GM12865 (cell line): ENCODE results near the gene TBL1Y.

Source experiments
- DNase-seq: peaks from one replicate; pipeline ENCODE4 v3.0.0; 2010; ENCODE audit warnings: low read depth
- H3K4me3 ChIP-seq: 2 replicates; pipeline ENCODE4 v1.5.1; 2011; ENCODE audit warnings: mild to moderate bottlenecking, low read depth, low read length, control low read depth
- TF ChIP-seq, protein P1 (sequence below): IDR thresholded peaks from 2 replicates; pipeline ENCODE4 v1.5.1; 2011; ENCODE audit warnings: low read length, control low read depth, low read depth, inconsistent platforms; ENCODE audit not compliant: insufficient read depth; ENCODE audit errors: missing control alignments

Gene TBL1Y

DNA sequence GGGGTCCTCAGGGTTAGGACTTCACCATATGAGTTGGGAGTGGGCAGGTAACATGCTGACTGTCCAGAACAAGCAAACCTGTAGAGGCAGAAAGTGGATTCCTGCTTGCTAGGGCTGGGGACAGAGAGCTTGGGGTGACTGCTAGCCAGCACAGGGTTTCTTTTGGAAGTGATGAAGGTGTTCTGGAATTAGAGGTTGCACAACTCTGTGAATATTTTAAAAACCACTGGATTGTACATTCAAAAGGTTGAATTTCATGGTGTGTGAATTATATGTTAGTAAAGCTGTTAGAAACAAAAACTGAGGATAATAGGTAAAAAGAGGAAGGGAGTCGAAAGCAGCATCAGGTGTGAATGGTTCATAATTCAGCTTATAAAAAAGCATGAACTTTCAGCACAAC, 57.7 kb downstream of the TBL1Y start:
- TF ChIP-seq, protein P1, sequence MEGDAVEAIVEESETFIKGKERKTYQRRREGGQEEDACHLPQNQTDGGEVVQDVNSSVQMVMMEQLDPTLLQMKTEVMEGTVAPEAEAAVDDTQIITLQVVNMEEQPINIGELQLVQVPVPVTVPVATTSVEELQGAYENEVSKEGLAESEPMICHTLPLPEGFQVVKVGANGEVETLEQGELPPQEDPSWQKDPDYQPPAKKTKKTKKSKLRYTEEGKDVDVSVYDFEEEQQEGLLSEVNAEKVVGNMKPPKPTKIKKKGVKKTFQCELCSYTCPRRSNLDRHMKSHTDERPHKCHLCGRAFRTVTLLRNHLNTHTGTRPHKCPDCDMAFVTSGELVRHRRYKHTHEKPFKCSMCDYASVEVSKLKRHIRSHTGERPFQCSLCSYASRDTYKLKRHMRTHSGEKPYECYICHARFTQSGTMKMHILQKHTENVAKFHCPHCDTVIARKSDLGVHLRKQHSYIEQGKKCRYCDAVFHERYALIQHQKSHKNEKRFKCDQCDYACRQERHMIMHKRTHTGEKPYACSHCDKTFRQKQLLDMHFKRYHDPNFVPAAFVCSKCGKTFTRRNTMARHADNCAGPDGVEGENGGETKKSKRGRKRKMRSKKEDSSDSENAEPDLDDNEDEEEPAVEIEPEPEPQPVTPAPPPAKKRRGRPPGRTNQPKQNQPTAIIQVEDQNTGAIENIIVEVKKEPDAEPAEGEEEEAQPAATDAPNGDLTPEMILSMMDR: no peak
- no peak overlapping the region for H3K4me3 ChIP-seq
- no peak for DNase-seq

DNA sequence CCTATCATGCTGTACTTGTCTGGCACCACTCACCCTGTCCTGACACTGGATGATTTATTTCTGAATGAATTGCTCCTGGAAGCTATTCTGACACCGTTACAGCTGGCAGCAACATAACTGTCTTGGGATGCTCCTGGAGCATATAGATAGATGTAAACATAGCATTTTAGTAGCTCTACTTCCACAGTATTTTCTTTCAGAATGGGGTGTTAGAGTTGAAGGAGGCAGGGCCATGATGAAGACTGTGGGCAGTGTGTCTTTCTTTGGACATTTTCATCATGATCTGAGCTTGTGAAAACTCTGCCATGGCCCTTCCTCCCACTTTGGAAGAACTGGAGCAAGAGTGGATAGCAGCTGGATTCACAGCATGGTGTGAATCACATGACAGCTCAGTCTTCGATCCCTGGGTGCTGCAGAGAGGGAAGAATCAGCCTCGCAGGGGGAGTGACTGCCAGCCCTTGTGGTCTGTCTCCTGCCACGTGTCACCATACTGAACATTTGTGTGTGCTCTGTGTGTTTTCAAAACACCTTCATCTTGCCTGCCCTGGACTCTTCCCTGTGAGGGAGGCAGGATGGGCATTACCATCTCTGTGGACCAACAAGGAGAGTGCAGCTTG, 61.9 kb downstream of the TBL1Y start:
- TF ChIP-seq, protein P1: no peak
- no peak for DNase-seq
- no peak overlapping the region for H3K4me3 ChIP-seq

DNA sequence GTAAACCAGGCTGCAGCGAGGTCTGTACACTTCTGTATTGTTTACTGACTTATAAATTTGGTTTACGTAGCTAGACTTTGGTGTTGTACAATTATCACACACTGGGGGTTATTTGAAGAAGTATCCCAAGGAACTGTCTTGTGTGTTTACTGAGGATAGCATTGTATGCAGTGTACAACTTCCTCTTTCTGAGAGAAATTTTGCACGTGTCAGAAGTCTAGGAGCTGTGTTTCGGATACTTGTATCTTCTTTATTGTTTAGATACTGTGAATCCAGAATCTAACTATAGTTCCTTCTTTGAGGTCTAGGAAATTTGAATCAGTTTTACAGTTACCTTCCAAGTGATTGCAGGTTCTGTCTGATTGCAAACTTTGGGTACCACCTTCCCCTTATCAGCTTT, 64.5 kb downstream of the TBL1Y start:
- H3K4me3 ChIP-seq: no peak overlapping the region
- DNase-seq: no peak
- TF ChIP-seq, protein P1: no peak

DNA sequence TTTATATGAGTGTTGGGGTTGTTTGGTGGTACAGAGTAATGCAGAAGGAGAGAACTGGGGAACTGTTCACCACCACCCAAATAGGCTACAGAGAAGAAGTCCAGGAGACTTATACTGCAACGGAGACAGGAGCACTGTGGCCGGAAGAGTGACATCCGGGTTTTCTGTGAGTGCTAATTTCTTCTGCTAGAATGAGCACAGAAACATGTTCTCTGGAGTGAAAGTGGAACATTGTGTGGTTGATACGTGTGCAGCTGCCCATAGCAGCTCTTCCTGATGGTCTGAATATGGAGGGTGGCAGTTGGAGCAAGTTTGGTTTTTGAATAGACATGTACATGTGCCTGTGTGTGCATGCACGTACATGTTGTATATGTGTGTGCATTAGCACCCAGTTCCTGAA, 67.3 kb downstream of the TBL1Y start:
- no peak overlapping the region for H3K4me3 ChIP-seq
- TF ChIP-seq, protein P1: no peak
- DNase-seq: no peak

DNA sequence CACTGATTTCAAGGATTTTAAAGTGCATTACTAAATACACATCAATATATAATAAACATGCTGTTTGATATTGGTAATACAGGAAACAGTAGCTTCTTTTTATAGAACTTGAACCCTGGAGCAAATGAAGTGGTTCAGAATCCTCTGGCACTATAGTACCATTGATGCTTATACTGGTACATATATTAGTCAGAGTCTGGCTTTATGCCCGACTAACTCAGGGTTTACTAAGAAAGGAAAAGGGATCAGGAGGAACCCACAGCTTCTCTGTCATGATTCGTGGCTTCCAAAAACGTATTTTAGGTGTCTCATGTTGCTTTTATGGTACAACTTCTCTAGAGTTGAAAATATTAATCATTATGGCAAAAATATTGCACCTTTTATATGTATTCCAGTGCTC, 72.7 kb downstream of the TBL1Y start:
- TF ChIP-seq, protein P1: no peak
- no peak overlapping the region for H3K4me3 ChIP-seq
- no peak for DNase-seq

DNA sequence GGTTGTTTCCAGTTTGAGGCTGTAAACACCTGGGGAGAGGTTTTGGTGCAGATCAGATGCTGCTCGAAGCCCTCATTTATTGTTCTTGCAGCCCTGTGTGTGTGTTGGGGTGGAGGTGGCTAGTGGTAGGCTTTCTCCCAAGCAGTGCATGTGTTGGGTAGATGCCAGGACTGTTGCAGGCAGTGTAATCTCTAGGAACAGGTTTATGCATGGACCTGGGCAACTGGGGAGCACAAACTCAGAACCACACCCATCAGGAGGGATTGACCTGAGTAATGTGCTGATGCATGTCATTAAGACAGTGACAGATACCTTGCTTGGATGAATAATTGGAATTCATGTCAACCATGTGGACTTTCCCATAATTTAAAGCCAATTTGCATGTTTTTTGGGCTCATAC, 77.3 kb downstream of the TBL1Y start:
- no peak for DNase-seq
- TF ChIP-seq, protein P1: no peak
- H3K4me3 ChIP-seq: no peak overlapping the region
